ENCODE results near the gene FOXN3.

GRCh38 chr14:89353766-89354113 is 63.3 kb downstream of the FOXN3 start:
- TF ChIP-seq CTCF (IDR thresholded peaks at IDR 0.05), result no peak
- TF ChIP-seq ZFX (IDR thresholded peaks at IDR 0.05; ENCODE audit: borderline replicate concordance), result no peak

Data from 22Rv1 (cell line).